Measurements from ENCODE around the gene MMD.

Gene MMD

GRCh38 chr17:55345132-55345531, 76.5 kb downstream of the MMD start:
- no peak for DNase-seq

GRCh38 chr17:55344514-55344997, 77.1 kb downstream of the MMD start:
- no peak for DNase-seq

DNA sequence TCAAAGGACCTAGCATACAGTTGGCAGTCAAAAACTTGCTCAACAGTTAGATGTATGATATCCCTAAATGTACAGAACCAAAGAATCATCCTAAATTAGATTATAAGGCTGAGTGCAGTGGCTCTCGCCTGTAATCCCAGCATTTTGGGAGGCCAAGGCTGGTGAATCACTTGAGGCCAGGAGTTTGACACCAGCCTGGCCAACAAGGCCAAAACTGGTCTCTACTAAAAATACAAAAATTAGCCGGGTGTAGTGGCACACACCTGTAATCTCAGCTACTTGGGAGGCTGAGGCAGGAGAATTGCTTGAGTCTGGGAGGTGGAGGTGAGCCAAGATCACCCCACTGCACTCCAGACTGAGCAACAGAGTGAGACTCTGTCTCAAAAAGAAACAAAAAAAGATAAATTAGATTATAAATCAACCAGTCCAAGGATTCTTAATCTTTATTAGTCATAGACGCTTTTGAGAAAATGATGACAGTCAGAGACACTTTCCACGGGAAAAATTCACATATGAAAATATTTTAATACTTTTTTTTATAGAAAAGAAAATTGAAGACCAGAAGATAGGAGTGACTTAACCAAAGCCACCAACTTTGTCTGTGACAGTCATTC, 77.6 kb downstream of the MMD start:
- no peak for DNase-seq

DNA sequence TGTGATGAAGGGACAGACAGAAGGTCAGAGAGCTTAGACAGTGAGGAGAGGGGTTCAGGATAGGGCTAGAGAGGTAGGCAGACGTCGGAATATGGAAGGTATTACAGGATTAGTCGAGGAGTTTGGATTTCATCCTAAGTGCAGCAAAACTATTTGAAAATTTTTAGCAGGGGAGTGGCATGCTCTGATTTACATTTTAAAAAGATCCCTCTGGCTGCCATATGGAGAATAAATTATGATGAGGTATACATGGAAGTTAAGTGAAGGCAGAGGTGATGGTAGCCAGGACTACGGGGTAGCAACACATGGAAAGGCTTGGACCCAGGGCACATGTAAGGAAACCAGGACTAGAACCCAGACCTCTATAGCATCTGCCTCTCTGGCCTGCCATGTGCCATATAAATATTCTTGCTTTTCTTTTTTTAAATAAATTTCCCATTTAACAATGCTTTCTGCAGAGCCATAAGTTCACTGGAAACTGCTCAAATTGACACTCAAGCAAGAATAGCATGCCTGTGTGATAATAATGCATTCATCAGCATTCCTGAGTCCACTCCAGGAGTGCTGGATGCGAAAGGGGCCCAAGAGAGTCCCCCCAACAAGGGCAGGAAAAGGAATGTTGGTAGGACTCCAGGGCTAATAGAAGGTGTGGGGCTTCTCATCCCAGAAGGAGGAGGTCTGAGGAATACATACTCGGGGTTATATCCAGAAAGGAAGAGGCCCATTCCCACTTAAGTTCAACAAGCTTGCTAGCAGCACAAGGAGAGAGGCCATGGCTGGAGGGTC, 78.6 kb downstream of the MMD start:
- DNase-seq, result no peak

Data from SW 1271 (cell line).